Loucy (cell line): ENCODE measurements around the gene MYRIP.

Source experiments
- H2AFZ ChIP-seq: fragments of 200-600 bp; sonication (generic); 2 replicates; pipeline ENCODE4 v1.6.0; 2016; ENCODE audit warnings: antibody characterized with exemption, mild to moderate bottlenecking, low read length, moderate library complexity
- H3F3A ChIP-seq: fragments of 200-600 bp; 2 replicates; pipeline ENCODE4 v1.6.0; 2016; ENCODE audit warnings: antibody characterized with exemption, low read depth, mild to moderate bottlenecking
- H3K27me3 ChIP-seq: fragments of 200-600 bp; sonication (generic); 2 replicates; pipeline ENCODE4 v1.6.1; 2014; ENCODE audit warnings: low read length, mild to moderate bottlenecking; ENCODE audit not compliant: insufficient read depth, poor library complexity, severe bottlenecking
- H3K36me3 ChIP-seq: fragments of 200-600 bp; sonication (generic); 2 replicates; pipeline ENCODE4 v1.6.1; 2016; ENCODE audit warnings: low read length; ENCODE audit not compliant: insufficient read depth
- H3K4me1 ChIP-seq: fragments of 200-600 bp; sonication (generic); 2 replicates; pipeline ENCODE4 v1.5.1; 2014; ENCODE audit warnings: low read length, mild to moderate bottlenecking; ENCODE audit not compliant: insufficient read depth, poor library complexity, severe bottlenecking
- H3K4me2 ChIP-seq: fragments of 200-600 bp; sonication (generic); 2 replicates; pipeline ENCODE4 v1.6.0; 2014; ENCODE audit warnings: antibody characterized with exemption, low read length, low read depth, mild to moderate bottlenecking; ENCODE audit not compliant: poor library complexity, severe bottlenecking
- H3K4me3 ChIP-seq: fragments of 200-600 bp; sonication (generic); 2 replicates; pipeline ENCODE4 v1.5.1; 2014; ENCODE audit warnings: low read length, mild to moderate bottlenecking, mixed read lengths; ENCODE audit not compliant: poor library complexity, severe bottlenecking
- H3K79me2 ChIP-seq: fragments of 200-600 bp; sonication (generic); 2 replicates; pipeline ENCODE4 v1.6.1; 2014; ENCODE audit warnings: low read length; ENCODE audit not compliant: insufficient read depth
- H3K9ac ChIP-seq: fragments of 200-600 bp; sonication (generic); 2 replicates; pipeline ENCODE4 v1.6.0; 2014; ENCODE audit warnings: mild to moderate bottlenecking, low read depth, low read length, moderate library complexity; ENCODE audit not compliant: poor library complexity, severe bottlenecking
- H3K9me2 ChIP-seq: fragments of 200-600 bp; sonication (generic); replicated peaks from 2 replicates; pipeline ENCODE4 v1.6.1; 2016; ENCODE audit warnings: low read depth, low read length, mixed read lengths
- H3K9me3 ChIP-seq: fragments of 200-600 bp; sonication (generic); 2 replicates; pipeline ENCODE4 v1.6.1; 2014; ENCODE audit warnings: mild to moderate bottlenecking, antibody characterized with exemption, low read length, low read depth; ENCODE audit not compliant: insufficient read depth
- H4K20me1 ChIP-seq: fragments of 200-600 bp; sonication (generic); 2 replicates; pipeline ENCODE4 v1.6.0; 2014; ENCODE audit warnings: antibody characterized with exemption, low read length, mild to moderate bottlenecking; ENCODE audit not compliant: insufficient read depth, poor library complexity, severe bottlenecking
- EZH2phosphoT487 ChIP-seq: fragments of 200-600 bp; IDR thresholded peaks from 2 replicates; pipeline ENCODE4 v1.6.1; 2018; ENCODE audit warnings: antibody characterized with exemption, mild to moderate bottlenecking, moderate library complexity, borderline replicate concordance
- TF ChIP-seq, protein P1 (sequence below): fragments of 200-600 bp; sonication (generic); conservative IDR thresholded peaks from 2 replicates; pipeline ENCODE4 v1.5.1; 2014; ENCODE audit warnings: mild to moderate bottlenecking, antibody characterized with exemption, low read length

The MYRIP gene

DNA sequence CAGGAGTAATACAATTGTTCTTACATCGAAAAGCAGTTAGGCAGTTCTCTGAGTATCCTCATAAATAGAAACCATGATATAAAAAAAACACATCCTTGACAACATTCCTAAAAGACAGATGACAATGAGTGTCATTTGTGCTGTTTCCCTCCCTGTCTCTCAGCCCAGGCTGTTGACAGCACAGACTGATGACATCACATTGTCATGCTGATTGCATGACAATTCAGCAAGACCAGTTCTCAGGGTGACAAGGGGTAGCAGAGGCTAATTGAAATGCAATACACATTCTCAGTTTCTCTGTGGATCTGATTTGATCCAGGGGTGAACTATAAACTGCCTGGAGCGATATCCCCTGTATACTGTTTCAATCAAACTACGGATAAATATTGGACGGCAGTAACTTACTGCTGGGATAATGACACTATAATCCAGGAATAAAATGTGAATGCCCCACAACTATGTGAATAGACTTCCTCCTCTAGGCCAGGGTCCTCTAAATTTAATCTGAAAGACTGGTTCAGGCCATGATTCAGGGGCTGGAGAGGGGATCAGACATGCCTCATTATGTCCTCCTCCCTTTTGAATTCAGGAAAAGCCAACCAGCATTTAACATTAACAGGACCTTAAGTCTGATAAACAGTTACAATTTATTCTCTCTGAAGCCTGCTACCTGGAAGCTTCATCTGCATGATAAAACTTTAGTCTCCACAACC lies 483.4 kb downstream of the MYRIP start:
- H3K4me1 ChIP-seq = no peaks in the 10 kb centered on the region

DNA sequence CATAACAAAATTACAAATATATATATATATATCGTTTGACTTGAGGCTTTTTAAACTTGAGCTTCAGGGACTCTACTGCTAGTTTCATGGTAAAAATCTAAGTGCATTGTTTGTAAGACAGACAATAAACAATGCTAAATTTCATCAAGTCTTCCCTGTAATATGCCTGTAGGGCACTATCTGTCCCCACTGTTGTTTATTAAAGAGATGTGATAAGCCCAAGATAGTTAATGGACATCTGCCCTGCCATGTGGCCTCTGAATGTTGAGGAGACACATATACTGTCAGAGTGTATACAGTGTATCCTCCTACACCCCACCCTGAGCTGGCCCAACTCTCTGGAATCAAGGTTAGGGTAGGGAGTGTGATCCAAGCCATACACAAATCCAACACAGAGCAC lies 485.0 kb downstream of the MYRIP start:
- no peaks in the 10 kb centered on the region for H3K36me3 ChIP-seq
- no peak overlapping the region for H2AFZ ChIP-seq
- H3K9me2 ChIP-seq = no peaks in the 10 kb centered on the region
- no peaks in the 10 kb centered on the region for H3K4me1 ChIP-seq
- no peak overlapping the region for H3K4me3 ChIP-seq
- TF ChIP-seq EZH2phosphoT487 = no peak
- TF ChIP-seq, protein P1, sequence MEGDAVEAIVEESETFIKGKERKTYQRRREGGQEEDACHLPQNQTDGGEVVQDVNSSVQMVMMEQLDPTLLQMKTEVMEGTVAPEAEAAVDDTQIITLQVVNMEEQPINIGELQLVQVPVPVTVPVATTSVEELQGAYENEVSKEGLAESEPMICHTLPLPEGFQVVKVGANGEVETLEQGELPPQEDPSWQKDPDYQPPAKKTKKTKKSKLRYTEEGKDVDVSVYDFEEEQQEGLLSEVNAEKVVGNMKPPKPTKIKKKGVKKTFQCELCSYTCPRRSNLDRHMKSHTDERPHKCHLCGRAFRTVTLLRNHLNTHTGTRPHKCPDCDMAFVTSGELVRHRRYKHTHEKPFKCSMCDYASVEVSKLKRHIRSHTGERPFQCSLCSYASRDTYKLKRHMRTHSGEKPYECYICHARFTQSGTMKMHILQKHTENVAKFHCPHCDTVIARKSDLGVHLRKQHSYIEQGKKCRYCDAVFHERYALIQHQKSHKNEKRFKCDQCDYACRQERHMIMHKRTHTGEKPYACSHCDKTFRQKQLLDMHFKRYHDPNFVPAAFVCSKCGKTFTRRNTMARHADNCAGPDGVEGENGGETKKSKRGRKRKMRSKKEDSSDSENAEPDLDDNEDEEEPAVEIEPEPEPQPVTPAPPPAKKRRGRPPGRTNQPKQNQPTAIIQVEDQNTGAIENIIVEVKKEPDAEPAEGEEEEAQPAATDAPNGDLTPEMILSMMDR = no peak
- 0 out of 2 replicates have a peak, but pooled peaks cover 4% of the 10 kb centered on the region for H3K9me3 ChIP-seq
- no peak overlapping the region for H3K9ac ChIP-seq
- H3K4me2 ChIP-seq = no peak overlapping the region
- H3K27me3 ChIP-seq = no peaks in the 10 kb centered on the region
- H4K20me1 ChIP-seq = no peaks in the 10 kb centered on the region
- no peaks in the 10 kb centered on the region for H3F3A ChIP-seq
- H3K79me2 ChIP-seq = no peaks in the 10 kb centered on the region

More for the DNA sequence above, 483.4 kb downstream of the MYRIP start:
- H4K20me1 ChIP-seq = no peaks in the 10 kb centered on the region
- 0 out of 2 replicates have a peak, but pooled peaks cover 4% of the 10 kb centered on the region for H3K9me3 ChIP-seq
- H3K27me3 ChIP-seq = no peaks in the 10 kb centered on the region
- H2AFZ ChIP-seq = no peak overlapping the region
- no peaks in the 10 kb centered on the region for H3F3A ChIP-seq
- no peak overlapping the region for H3K4me2 ChIP-seq
- H3K9ac ChIP-seq = no peak overlapping the region
- no peaks in the 10 kb centered on the region for H3K9me2 ChIP-seq
- no peaks in the 10 kb centered on the region for H3K36me3 ChIP-seq
- no peak overlapping the region for H3K4me3 ChIP-seq
- TF ChIP-seq EZH2phosphoT487 = no peak
- TF ChIP-seq, protein P1 = no peak
- no peaks in the 10 kb centered on the region for H3K79me2 ChIP-seq

DNA sequence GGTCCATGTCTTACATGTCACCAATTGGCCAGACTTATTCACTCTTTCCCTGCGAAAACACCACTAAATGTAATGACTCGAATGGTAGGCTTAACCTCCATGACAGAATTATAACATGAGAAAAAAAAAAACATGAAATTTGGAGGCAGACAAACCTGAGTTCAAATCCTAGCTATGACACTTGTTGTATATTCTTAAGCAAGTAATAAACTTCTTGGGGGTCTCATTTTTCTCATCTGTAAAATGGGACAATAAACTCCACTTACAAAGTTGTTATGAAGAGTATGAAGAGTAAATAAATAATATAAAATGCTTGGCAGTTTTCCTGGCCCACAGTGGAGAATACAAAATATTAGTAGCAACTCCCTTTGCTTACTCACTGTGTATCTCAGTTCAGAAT lies 488.7 kb downstream of the MYRIP start:
- H3K9me2 ChIP-seq = no peaks in the 10 kb centered on the region
- no peak overlapping the region for H3K4me2 ChIP-seq
- no peak overlapping the region for H3K4me3 ChIP-seq
- no peak overlapping the region for H2AFZ ChIP-seq
- no peaks in the 10 kb centered on the region for H3K4me1 ChIP-seq
- H3K9ac ChIP-seq = no peak overlapping the region
- TF ChIP-seq, protein P1 = no peak
- TF ChIP-seq EZH2phosphoT487 = no peak
- H3K9me3 ChIP-seq = no peaks in the 10 kb centered on the region
- H4K20me1 ChIP-seq = no peaks in the 10 kb centered on the region
- no peaks in the 10 kb centered on the region for H3F3A ChIP-seq
- H3K79me2 ChIP-seq = no peaks in the 10 kb centered on the region
- H3K36me3 ChIP-seq = no peaks in the 10 kb centered on the region
- H3K27me3 ChIP-seq = no peaks in the 10 kb centered on the region
